Chondrocyte (in vitro differentiated cells): ENCODE results near the gene POLR1C. TPM values are rescaled to one million over a fixed set of nuclear protein-coding genes. Genes with fewer than 3 reads are reported as not detected.

Source experiments
- DNase-seq: peaks from one replicate; pipeline ENCODE4 v3.0.0; 2021; ENCODE audit warnings: mixed read lengths, low spot score
- H3K27ac Mint-ChIP-seq: one replicate; pipeline ENCODE4 v1.8.0; 2021; ENCODE audit warnings: mild to moderate bottlenecking, moderate library complexity, mixed read lengths; ENCODE audit not compliant: unreplicated experiment
- H3K27me3 Mint-ChIP-seq: 2 replicates; pipeline ENCODE4 v1.8.0; 2021; ENCODE audit warnings: low read depth, mixed read lengths
- H3K36me3 Mint-ChIP-seq: 2 replicates; pipeline ENCODE4 v1.8.0; 2021; ENCODE audit warnings: low read depth, mixed read lengths
- H3K4me1 Mint-ChIP-seq: 2 replicates; pipeline ENCODE4 v1.8.0; 2021; ENCODE audit warnings: low read depth, mild to moderate bottlenecking, mixed read lengths
- H3K4me3 Mint-ChIP-seq: one replicate; pipeline ENCODE4 v1.8.0; 2021; ENCODE audit warnings: mild to moderate bottlenecking, moderate library complexity, mixed read lengths; ENCODE audit not compliant: unreplicated experiment
- H3K9me3 Mint-ChIP-seq: 2 replicates; pipeline ENCODE4 v1.8.0; 2021; ENCODE audit warnings: low read depth, mixed read lengths
- CTCF ChIP-seq: fragments of 200-600 bp; sonication (generic); IDR thresholded peaks from 2 replicates; pipeline ENCODE4 v1.5.0; 2021; ENCODE audit warnings: antibody characterized with exemption, mild to moderate bottlenecking, moderate library complexity
- total RNA-seq: library from RNA; stranded (reverse); gene quantifications from 3 replicates; pipeline ENCODE4 v1.2.1, GENCODE V29; 2021

The POLR1C gene
- total RNA-seq, 1 donor from 2014 or later: 20.1 TPM

GRCh38 chr6:43493833-43494232 is 23.1 kb upstream of the POLR1C start:
- Mint-ChIP-seq H3K36me3 (peaks cover 2% of the 10 kb centered on the region), H3K4me1 (peaks cover 56% of the 10 kb centered on the region), H3K27ac (no peak overlapping the region), H3K27me3 (no peaks in the 10 kb centered on the region), H3K9me3 (no peaks in the 10 kb centered on the region), H3K4me3 (no peak overlapping the region)
- TF ChIP-seq CTCF: no peak
- no peak for DNase-seq

GRCh38 chr6:43494321-43494720 is 22.6 kb upstream of the POLR1C start:
- Mint-ChIP-seq H3K27ac (peak overlapping the region; percentile 1), H3K36me3 (peaks cover 3% of the 10 kb centered on the region), H3K4me1 (peaks cover 53% of the 10 kb centered on the region), H3K27me3 (no peaks in the 10 kb centered on the region), H3K9me3 (no peaks in the 10 kb centered on the region), H3K4me3 (no peak overlapping the region)
- DNase-seq: no peak
- no peak for TF ChIP-seq CTCF

GRCh38 chr6:43494766-43495165 is 22.1 kb upstream of the POLR1C start:
- no peaks in the 10 kb centered on the region for H3K27me3 Mint-ChIP-seq
- peaks cover 57% of the 10 kb centered on the region for H3K4me1 Mint-ChIP-seq
- no peak for DNase-seq
- TF ChIP-seq CTCF: no peak
- no peak overlapping the region for H3K4me3 Mint-ChIP-seq
- H3K9me3 Mint-ChIP-seq: no peaks in the 10 kb centered on the region
- H3K36me3 Mint-ChIP-seq: peaks cover 5% of the 10 kb centered on the region
- H3K27ac Mint-ChIP-seq: no peak overlapping the region

- DNase-seq: no peak
- H3K4me3 Mint-ChIP-seq: no peak overlapping the region
- H3K9me3 Mint-ChIP-seq: no peaks in the 10 kb centered on the region
- TF ChIP-seq CTCF: peak; percentile 63
- no peaks in the 10 kb centered on the region for H3K27me3 Mint-ChIP-seq
- peaks cover 8% of the 10 kb centered on the region for H3K36me3 Mint-ChIP-seq
- H3K27ac Mint-ChIP-seq: peak overlapping the region; percentile 59
- H3K4me1 Mint-ChIP-seq: peaks cover 52% of the 10 kb centered on the region
These were observed 21.4 kb upstream of the POLR1C start for GRCh38 chr6:43495409-43495941.

- peaks cover 13% of the 10 kb centered on the region for H3K36me3 Mint-ChIP-seq
- peak; percentile 81 for TF ChIP-seq CTCF
- peaks cover 52% of the 10 kb centered on the region for H3K4me1 Mint-ChIP-seq
- H3K27me3 Mint-ChIP-seq: no peaks in the 10 kb centered on the region
- H3K9me3 Mint-ChIP-seq: no peaks in the 10 kb centered on the region
- no peak overlapping the region for H3K4me3 Mint-ChIP-seq
- no peak for DNase-seq
- H3K27ac Mint-ChIP-seq: peak overlapping the region; percentile 59
These were observed 20.3 kb upstream of the POLR1C start for GRCh38 chr6:43496370-43497128.
